Gastroesophageal sphincter (tissue), 4 donors: ENCODE data around the gene FOXJ3. TPM values are rescaled to one million over a fixed set of nuclear protein-coding genes. Genes with fewer than 3 reads are reported as not detected.
"Not testable (repeated sequence)": the region's sequence is repeated elsewhere in the genome, so short reads cannot be mapped to it uniquely, and the experiment has no call there.

Experiments
- ATAC-seq: fragments of 150-250 bp; one replicate; pipeline ENCODE4 v1.9.1; 2016; ENCODE audit warnings: mild to moderate bottlenecking, moderate library complexity
- H3K27ac ChIP-seq, 4 donors: fragments of 200-600 bp; sonication (generic) in 3 of 4; 1 replicate in 3 of 4; 2 replicates in 1 of 4; pipeline ENCODE4 v1.5.1; 2016 to 2019
- H3K27me3 ChIP-seq: fragments of 200-600 bp; sonication (generic); one replicate; pipeline ENCODE4 v1.5.1; 2019
- H3K36me3 ChIP-seq, 2 donors: fragments of 200-600 bp; sonication (generic); one replicate each; pipeline ENCODE4 v1.5.1; 2019; ENCODE audit warnings: control low read depth in 1 of 2
- H3K4me1 ChIP-seq, 3 donors: fragments of 200-600 bp; sonication (generic); 1 replicate in 2 of 3; 2 replicates in 1 of 3; pipeline ENCODE4 v1.5.1; 2016 to 2019; ENCODE audit warnings: control low read depth in 2 of 3
- H3K4me3 ChIP-seq, 2 donors: fragments of 200-600 bp; sonication (generic); one replicate each; pipeline ENCODE4 v1.5.1; 2019; ENCODE audit warnings: mild to moderate bottlenecking in 1 of 2, moderate library complexity in 1 of 2
- H3K9me3 ChIP-seq, 3 donors: fragments of 200-600 bp; sonication (generic); one replicate each; pipeline ENCODE4 v1.5.1; 2017 to 2019; ENCODE audit warnings: control low read depth in 2 of 3
- EP300 ChIP-seq: sonication (generic); formaldehyde crosslinking; IDR thresholded peaks from one replicate; pipeline ENCODE4 v1.6.1; 2017; ENCODE audit warnings: antibody characterized with exemption, mild to moderate bottlenecking
- POLR2A ChIP-seq, 2 donors: fragments of 450-650 bp; IDR thresholded peaks; one replicate each; pipeline ENCODE4 v1.6.1; 2017; ENCODE audit warnings: antibody characterized with exemption in 2 of 2, mild to moderate bottlenecking in 2 of 2, moderate library complexity in 1 of 2
- POLR2AphosphoS5 ChIP-seq: sonication (generic); formaldehyde crosslinking; IDR thresholded peaks from one replicate; pipeline ENCODE4 v1.6.1; 2017; ENCODE audit warnings: antibody characterized with exemption
- WGBS, 2 donors: methylation state at CpG; one replicate each; pipeline ENCODE4 v1.1.5; 2018; ENCODE audit warnings: low coverage in 1 of 2; 5-methylcytosine and 5-hydroxymethylcytosine counted together
- total RNA-seq, 4 donors: library from RNA; depleted of rRNA; stranded (reverse); fragments of >200 nt; gene quantifications; one replicate each; pipeline ENCODE4 v1.1.0, GENCODE V29; 2016
- TF ChIP-seq, protein P1 (sequence below), 4 experiments: fragments of 200-600 bp in 2 of 4; fragments of 450-650 bp in 2 of 4; sonication (generic) in 1 of 4; IDR thresholded peaks; one replicate each; pipeline ENCODE4 v1.5.1; 2017 to 2019; ENCODE audit warnings: antibody characterized with exemption in 4 of 4, mild to moderate bottlenecking in 2 of 4, moderate library complexity in 2 of 4

The FOXJ3 gene
- total RNA-seq, 4 donors from 2014 or later, result 36.3 to 57.1 (median 41.4) TPM

DNA sequence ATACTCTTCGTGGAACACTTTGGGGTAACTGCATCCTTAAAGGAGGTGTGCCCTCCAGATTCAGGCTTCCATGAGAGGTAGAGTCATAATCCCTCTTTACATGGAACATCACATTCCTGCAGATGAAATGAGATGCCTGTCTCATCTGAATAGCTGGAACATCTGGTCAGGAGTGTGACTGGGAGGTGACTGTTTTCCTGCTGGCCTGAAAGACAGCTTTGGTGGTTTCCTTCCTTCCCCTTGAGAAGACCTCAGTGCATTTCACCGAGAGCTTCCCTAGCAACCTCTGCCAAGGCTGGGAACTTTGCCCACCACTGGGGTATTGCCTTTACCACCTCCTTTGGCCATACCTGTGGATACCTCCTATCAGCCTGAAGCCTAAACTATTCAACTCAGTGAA, 123.8 kb downstream of the FOXJ3 start:
- no peak for ATAC-seq
- Histone ChIP-seq H3K4me3 (no peak overlapping the region), H3K4me1 (peaks cover 0 to 39% (median 3%) of the 10 kb centered on the region in 3 donors), H3K27me3 (no peaks in the 10 kb centered on the region), H3K27ac (no peak overlapping the region), H3K9me3 (no peaks in the 10 kb centered on the region), H3K36me3 (no peaks in the 10 kb centered on the region)
- TF ChIP-seq POLR2AphosphoS5 (no peak), EP300 (no peak), POLR2A (IDR thresholded peaks at IDR 0.05) (no peak)
- TF ChIP-seq, protein P1, sequence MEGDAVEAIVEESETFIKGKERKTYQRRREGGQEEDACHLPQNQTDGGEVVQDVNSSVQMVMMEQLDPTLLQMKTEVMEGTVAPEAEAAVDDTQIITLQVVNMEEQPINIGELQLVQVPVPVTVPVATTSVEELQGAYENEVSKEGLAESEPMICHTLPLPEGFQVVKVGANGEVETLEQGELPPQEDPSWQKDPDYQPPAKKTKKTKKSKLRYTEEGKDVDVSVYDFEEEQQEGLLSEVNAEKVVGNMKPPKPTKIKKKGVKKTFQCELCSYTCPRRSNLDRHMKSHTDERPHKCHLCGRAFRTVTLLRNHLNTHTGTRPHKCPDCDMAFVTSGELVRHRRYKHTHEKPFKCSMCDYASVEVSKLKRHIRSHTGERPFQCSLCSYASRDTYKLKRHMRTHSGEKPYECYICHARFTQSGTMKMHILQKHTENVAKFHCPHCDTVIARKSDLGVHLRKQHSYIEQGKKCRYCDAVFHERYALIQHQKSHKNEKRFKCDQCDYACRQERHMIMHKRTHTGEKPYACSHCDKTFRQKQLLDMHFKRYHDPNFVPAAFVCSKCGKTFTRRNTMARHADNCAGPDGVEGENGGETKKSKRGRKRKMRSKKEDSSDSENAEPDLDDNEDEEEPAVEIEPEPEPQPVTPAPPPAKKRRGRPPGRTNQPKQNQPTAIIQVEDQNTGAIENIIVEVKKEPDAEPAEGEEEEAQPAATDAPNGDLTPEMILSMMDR (IDR thresholded peaks at IDR 0.05), result no peak
- 60 to 100% methylated on average over 1 of the region's 2 CpGs for WGBS, 2 donors

DNA sequence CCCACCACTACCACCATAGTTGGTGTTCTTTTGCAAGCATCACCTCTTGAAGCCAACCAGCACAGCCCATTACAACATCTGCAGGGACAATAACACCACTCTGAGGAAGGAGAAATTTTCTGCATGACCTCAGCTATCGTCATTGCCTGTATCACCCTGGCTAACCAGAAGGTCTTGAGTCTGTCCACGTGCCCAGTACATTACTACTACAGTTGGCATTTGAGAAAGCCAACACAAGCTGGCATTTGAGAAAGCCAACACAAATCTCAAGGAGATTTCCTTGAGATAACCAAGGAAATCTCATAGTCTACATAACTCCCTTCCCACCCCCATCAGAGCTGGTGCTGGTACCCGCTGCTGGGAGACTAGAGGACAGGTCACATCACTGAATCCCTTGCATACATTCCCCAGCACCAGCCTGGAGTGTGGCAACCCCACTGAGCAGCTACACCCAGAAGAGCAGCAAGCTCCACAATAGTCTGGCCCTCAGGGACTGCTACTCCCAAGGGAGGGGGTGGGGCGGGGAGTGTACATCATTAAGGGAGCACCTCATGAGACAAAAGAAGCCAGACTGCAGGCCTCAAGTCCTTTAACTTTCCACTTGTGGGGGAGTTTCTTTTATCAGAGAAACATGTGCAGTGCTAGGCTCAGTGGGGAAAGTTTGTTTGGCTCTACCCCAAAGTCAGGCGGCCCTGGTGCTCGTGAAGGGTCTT, 124.5 kb downstream of the FOXJ3 start:
- no peak overlapping the region for H3K4me3 ChIP-seq
- no peak overlapping the region for H3K27ac ChIP-seq
- 100% methylated on average over 2 of the region's 6 CpGs; no CpG with 5 or more reads in 1 of the 2 donors for WGBS, 2 donors
- H3K4me1 ChIP-seq, result peaks cover 0 to 39% (median 3%) of the 10 kb centered on the region in 3 donors
- no peak for TF ChIP-seq POLR2AphosphoS5
- no peak for TF ChIP-seq EP300
- H3K27me3 ChIP-seq, result no peaks in the 10 kb centered on the region
- ATAC-seq, result no peak
- no peaks in the 10 kb centered on the region for H3K9me3 ChIP-seq
- H3K36me3 ChIP-seq, result no peaks in the 10 kb centered on the region

DNA sequence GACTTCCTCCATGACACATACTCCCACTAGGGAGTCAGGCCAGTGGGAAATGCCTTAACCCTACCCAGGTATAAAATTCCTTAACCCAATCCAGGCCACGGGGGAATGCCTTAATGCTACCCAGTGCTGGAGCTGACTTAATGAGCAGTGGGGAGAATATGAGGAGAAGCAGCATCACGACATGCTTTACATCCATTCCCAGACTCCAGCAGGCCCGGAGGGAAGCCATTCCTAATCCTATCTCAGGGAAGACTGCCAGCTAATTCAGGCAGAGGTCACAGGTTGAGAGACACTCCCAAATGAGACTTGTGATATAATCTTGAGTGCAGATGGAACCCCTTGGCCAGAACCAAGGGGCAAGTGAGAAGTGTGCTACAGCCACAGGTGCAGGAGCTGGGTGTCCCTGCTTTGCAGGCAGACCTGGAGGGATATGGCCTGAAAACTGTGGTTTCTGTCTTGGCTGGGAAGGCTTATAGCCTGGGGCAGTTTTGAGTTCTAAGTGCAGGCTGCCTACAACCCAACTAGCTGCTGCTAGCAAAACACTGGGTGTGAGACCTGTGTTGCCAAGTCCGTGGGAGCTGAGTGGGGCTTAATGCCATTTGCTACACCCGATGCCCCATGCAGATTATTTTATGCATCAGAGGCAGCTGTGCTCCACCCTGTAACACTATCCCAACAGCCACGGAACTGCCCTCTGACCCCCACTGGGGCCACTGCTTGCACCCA, 125.3 kb downstream of the FOXJ3 start:
- TF ChIP-seq, protein P1 (IDR thresholded peaks at IDR 0.05), result no peak
- TF ChIP-seq EP300 (no peak), POLR2A (IDR thresholded peaks at IDR 0.05) (no peak), POLR2AphosphoS5 (no peak)
- Histone ChIP-seq H3K36me3 (no peaks in the 10 kb centered on the region), H3K4me1 (peaks cover 0 to 31% (median under 1%) of the 10 kb centered on the region in 3 donors), H3K27ac (no peak overlapping the region), H3K27me3 (no peaks in the 10 kb centered on the region), H3K9me3 (no peaks in the 10 kb centered on the region), H3K4me3 (no peak overlapping the region)
- 70% methylated on average over 3 of the region's 6 CpGs; no CpG with 5 or more reads in 1 of the 2 donors for WGBS, 2 donors
- ATAC-seq, result no peak

DNA sequence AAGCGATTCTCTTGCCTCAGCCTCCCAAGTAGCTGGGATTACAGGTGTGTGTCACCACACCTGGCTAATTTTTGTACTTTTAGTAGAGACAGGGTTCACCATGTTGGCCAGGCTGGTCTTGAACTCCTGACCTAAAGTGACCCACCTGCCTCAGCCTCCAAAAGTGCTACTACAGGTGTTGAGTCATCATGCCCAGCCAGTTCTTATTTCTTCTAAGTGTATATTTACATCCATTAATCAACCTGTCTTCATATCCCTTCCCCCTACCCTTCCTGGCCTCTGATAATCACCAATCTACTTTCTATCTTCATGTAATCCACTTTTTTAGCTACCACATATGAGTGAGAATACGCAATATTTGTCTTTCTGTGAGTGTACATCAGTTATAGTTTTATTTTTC, 128.1 kb downstream of the FOXJ3 start:
- 96 to 100% methylated on average over 1 to 2 of the region's 2 CpGs for WGBS, 2 donors
- H3K9me3 ChIP-seq, H3K27me3 ChIP-seq, H3K4me3 ChIP-seq, H3K27ac ChIP-seq, ATAC-seq: not testable (repeated sequence)
- H3K36me3 ChIP-seq, result peaks cover 0 to 23% of the 10 kb centered on the region in 2 donors
- H3K4me1 ChIP-seq, result peaks cover 0 to 18% (median 0%) of the 10 kb centered on the region in 3 donors

DNA sequence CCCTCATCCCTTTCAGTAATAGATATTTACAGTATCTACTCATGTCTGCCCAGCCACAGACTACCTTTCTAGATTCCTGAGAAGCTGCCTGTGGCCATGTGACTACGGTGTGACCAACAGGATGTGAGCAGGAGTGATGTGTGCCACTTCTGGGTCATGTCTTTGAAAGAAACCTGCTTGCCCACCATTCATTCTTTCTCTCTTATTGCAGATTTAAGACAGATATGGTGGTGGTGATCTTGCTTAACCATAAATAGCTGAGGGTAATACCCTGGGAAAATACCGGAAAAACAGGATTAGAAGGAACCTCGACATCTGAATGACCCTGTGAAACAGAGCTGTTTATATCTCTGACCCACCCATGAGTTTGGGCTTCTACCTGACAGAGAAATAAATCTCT, 128.9 kb downstream of the FOXJ3 start:
- Histone ChIP-seq H3K27me3 (no peaks in the 10 kb centered on the region), H3K4me3 (no peak overlapping the region), H3K27ac (no peak overlapping the region), H3K36me3 (peaks cover 0 to 23% of the 10 kb centered on the region in 2 donors), H3K9me3 (no peaks in the 10 kb centered on the region), H3K4me1 (peaks cover 0 to 18% (median 0%) of the 10 kb centered on the region in 3 donors)
- TF ChIP-seq POLR2A (IDR thresholded peaks at IDR 0.05) (no peak), POLR2AphosphoS5 (no peak), EP300 (no peak)
- TF ChIP-seq, protein P1 (IDR thresholded peaks at IDR 0.05), result no peak
- WGBS, 2 donors, result 69 to 95% methylated on average over 2 to 3 of the region's 3 CpGs
- no peak for ATAC-seq

DNA sequence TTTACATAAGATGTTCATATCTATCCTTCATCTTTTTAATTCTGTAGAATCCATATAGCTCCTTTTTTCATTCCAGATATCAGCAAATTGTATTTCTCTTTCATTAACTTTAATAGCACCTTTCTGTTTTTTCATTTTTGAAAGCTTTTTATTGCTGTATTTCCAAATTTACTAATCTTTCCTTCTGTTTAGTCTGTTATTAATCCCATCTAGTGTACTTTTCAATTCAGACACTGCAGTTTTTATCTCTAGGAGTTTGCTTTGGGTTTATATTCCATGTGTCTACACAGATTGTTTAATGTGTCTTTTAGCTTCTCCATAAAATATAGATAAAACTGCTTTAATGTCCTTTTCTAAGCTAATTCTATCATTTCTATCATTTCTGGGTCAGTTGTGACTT, 133.0 kb downstream of the FOXJ3 start:
- no peaks in the 10 kb centered on the region for H3K9me3 ChIP-seq
- peaks cover 0 to 35% of the 10 kb centered on the region in 2 donors for H3K36me3 ChIP-seq
- TF ChIP-seq POLR2A (IDR thresholded peaks at IDR 0.05) (no peak), POLR2AphosphoS5 (no peak)
- H3K27ac ChIP-seq, result no peak overlapping the region
- H3K4me3 ChIP-seq, result no peak overlapping the region
- ATAC-seq, result no peak
- no peaks in the 10 kb centered on the region for H3K27me3 ChIP-seq
- H3K4me1 ChIP-seq, result no peaks in the 10 kb centered on the region
